AG09309 (cell line): ENCODE data around the gene UGT1A9.

Source experiments
- DNase-seq: peaks from one replicate; pipeline ENCODE4 v3.0.0-alpha.2; 2010; ENCODE audit warnings: low read depth
- H3K4me3 ChIP-seq: 2 replicates; pipeline ENCODE4 v1.5.1; 2011; ENCODE audit warnings: mild to moderate bottlenecking, low read depth, low read length, moderate library complexity; ENCODE audit not compliant: control insufficient read depth
- CTCF ChIP-seq: IDR thresholded peaks from 2 replicates; pipeline ENCODE4 v1.5.1; 2011; ENCODE audit warnings: mild to moderate bottlenecking, low read depth, low read length, inconsistent platforms; ENCODE audit not compliant: insufficient read depth, control insufficient read depth; ENCODE audit errors: missing control alignments

UGT1A9 gene

GRCh38 chr2:233689031-233689430 is 17.3 kb downstream of the UGT1A9 start:
- TF ChIP-seq CTCF = no peak
- H3K4me3 ChIP-seq = no peak overlapping the region
- DNase-seq = no peak

DNA sequence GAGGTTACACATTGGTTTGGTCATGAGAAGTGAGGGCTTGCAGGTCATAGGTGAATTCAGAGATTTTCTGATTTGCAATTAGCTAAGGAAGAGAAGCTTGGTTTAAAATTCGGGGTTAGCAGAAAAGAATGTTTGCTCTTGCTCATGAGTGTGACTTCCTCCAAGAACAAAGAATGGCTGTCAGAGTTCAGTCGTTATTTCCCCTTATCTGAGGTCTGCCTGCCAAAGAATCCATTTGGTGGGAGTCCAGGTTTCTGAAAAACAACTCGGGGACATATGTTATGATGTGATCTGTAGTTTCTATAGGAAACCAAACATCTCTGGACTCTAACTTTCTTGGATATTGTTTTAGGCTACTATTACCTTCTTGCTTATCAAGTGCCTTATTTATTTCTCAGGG is 17.8 kb downstream of the UGT1A9 start:
- no peak overlapping the region for H3K4me3 ChIP-seq
- TF ChIP-seq CTCF = no peak
- DNase-seq = no peak

GRCh38 chr2:233690444-233690843 is 18.7 kb downstream of the UGT1A9 start:
- no peak for DNase-seq
- TF ChIP-seq CTCF = no peak
- H3K4me3 ChIP-seq = no peak overlapping the region

GRCh38 chr2:233691443-233692433 is 20.0 kb downstream of the UGT1A9 start:
- no peak for TF ChIP-seq CTCF
- H3K4me3 ChIP-seq = no peak overlapping the region
- DNase-seq = no peak

GRCh38 chr2:233692648-233693047 is 20.9 kb downstream of the UGT1A9 start, which contains the start of gene UGT1A6:
Gene UGT1A6 (plus strand): TSS chr2:233692890. CDS start chr2:233693005, 115 bp downstream.
- no peak within 1 kb of the TSS for H3K4me3 ChIP-seq
- DNase-seq = no peak
- no peak for TF ChIP-seq CTCF

GRCh38 chr2:233693963-233694362 is 22.3 kb downstream of the UGT1A9 start:
- no peak overlapping the region for H3K4me3 ChIP-seq
- no peak for DNase-seq
- no peak for TF ChIP-seq CTCF
